SK-MEL-5 (cell line): Measurements from ENCODE around the gene TMEM150A. TPM values are rescaled to one million over a fixed set of nuclear protein-coding genes. Genes with fewer than 3 reads are reported as not detected.
"Not testable (repeated sequence)": the region's sequence is repeated elsewhere in the genome, so short reads cannot be mapped to it uniquely, and the experiment has no call there.

Experiments used
- DNase-seq: peaks from one replicate; pipeline ENCODE4 v3.0.0-alpha.2; 2016; ENCODE audit warnings: low read depth, low spot score
- in situ Hi-C: cut with HindIII; loops from 2 replicates; pipeline ENCODE4 v1.10.0; 2016; ENCODE audit warnings: low sequenced_read_pairs, high pct_unique_total_duplicates, low pct_unique_long_range_greater_than_20kb
- total RNA-seq: library from RNA; depleted of rRNA; stranded (reverse); fragments of >200 nt; shearing (Covaris generic); gene quantifications from 2 replicates; pipeline ENCODE4 v1.2.3, GENCODE V29; 2014

Gene TMEM150A
- total RNA-seq, 1 experiment from 2014 or later, result 22.3 TPM

GRCh38 chr2:85598594-85599340 is 3.7 kb downstream of the TMEM150A start:
- in situ Hi-C loops, result no loop called here
- DNase-seq, result no peak

GRCh38 chr2:85597241-85597640 is 5.3 kb downstream of the TMEM150A start:
- in situ Hi-C loops, result no loop called here
- no peak for DNase-seq

- in situ Hi-C loops, result no loop called here
- DNase-seq, result no peak
Measured at GRCh38 chr2:85596486-85597143, 5.9 kb downstream of the TMEM150A start.

GRCh38 chr2:85596026-85596333 is 6.5 kb downstream of the TMEM150A start:
- in situ Hi-C loops, result no loop called here
- DNase-seq, result no peak

GRCh38 chr2:85595301-85596025 is 7.0 kb downstream of the TMEM150A start, which contains the start of gene RNF181:
RNF181 (plus strand) TSS chr2:85595745; CDS start chr2:85595764, 19 bp downstream.
- in situ Hi-C loops, result no loop called here

GRCh38 chr2:85594715-85595300 is 7.7 kb downstream of the TMEM150A start:
- in situ Hi-C loops, result no loop called here
- no peak for DNase-seq

More at GRCh38 chr2:85595301-85596025, 7.0 kb downstream of the TMEM150A start, which contains the start of gene RNF181:
- DNase-seq, result peak; percentile 100

GRCh38 chr2:85593023-85593422 is 9.5 kb downstream of the TMEM150A start:
- in situ Hi-C loops, result no loop called here

GRCh38 chr2:85592299-85592698 is 10.2 kb downstream of the TMEM150A start:
- DNase-seq, in situ Hi-C loops: not testable (repeated sequence)

More at GRCh38 chr2:85593023-85593422, 9.5 kb downstream of the TMEM150A start:
- DNase-seq, result no peak

GRCh38 chr2:85591563-85591962 is 10.9 kb downstream of the TMEM150A start:
- in situ Hi-C loops, result no loop called here
- no peak for DNase-seq

- in situ Hi-C loops, result no loop called here
- no peak for DNase-seq
Measured at GRCh38 chr2:85590950-85591349, 11.5 kb downstream of the TMEM150A start.

- in situ Hi-C loops, result no loop called here
- no peak for DNase-seq
Measured at GRCh38 chr2:85589982-85590791, 12.3 kb downstream of the TMEM150A start.

GRCh38 chr2:85589181-85589580 is 13.3 kb downstream of the TMEM150A start:
- DNase-seq, result no peak
- in situ Hi-C loops, result no loop called here

GRCh38 chr2:85588645-85589044 is 13.9 kb downstream of the TMEM150A start:
- no peak for DNase-seq
- in situ Hi-C loops, result no loop called here

GRCh38 chr2:85588236-85588635 is 14.3 kb downstream of the TMEM150A start:
- in situ Hi-C loops, result no loop called here
- no peak for DNase-seq

- in situ Hi-C loops, result no loop called here
- no peak for DNase-seq
Measured at GRCh38 chr2:85585781-85586105, 16.8 kb downstream of the TMEM150A start.

GRCh38 chr2:85584857-85585780 is 17.4 kb downstream of the TMEM150A start:
- in situ Hi-C loops, result no loop called here
- no peak for DNase-seq
